GM21529 (cell line): ENCODE data around the gene PTPRN2.

Experiments
- ATAC-seq: cut with Tn5 transposase; IDR thresholded peaks from one replicate; pipeline ENCODE4 v1.9.1; 2021; ENCODE audit not compliant: unreplicated experiment

Gene PTPRN2

DNA sequence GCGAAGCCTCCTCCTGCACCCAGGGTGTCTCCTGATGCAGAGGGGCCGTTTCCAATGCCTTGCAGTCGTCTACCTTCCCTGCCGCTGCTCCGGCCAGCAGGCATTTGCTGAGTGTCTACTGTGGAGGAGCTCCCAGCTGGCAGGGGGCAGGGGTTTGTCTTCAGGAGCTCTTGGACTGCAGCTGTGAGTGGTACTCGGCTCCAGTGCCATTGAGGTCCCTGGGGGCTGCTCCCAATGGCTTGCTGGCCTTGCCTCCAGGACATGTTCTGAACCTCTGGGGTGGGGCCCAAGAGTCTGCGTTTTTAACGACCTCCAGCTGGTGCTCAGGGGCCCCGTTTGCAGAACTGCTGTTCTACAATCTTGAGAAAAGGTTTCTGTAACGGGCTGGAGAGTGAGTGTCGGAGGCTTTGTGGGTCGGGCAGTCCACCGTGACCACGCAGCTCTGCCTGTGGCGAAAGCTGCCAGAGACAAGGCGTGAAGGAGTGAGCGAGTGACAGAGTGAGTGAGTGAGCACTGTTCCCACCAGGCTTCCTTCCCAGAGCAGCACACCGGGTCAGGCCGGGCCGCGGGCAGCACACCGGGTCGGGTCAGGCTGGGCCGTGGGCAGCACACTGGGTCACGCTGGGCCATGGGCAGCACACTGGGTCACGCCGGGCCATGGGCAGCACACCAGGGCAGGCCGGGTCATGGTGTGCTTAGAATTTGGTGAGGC lies 520.2 kb downstream of the PTPRN2 start:
- no peak for ATAC-seq

DNA sequence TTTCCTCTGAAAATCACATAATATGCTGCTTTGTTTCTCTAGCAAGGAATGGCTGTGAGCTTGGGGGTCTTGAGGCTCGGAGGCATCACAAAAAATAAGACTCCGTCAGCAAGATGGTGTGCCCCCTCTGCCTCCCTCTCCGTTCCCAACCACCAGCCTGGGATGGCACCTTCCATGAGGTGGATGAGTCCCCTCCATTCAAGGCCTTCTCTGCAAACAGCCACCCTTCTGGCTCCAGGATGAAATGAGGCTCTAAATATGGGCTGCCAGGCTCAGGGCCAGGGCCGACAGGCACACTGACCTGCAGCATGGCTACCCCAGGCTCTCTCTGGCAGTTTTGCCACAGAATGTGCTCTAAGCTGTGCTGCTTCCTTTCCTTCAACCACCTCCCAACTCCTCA lies 521.5 kb downstream of the PTPRN2 start:
- ATAC-seq, result no peak

- no peak for ATAC-seq
These were observed 522.3 kb downstream of the PTPRN2 start for GRCh38 chr7:158065340-158065739.

GRCh38 chr7:158064631-158065030 lies 523.0 kb downstream of the PTPRN2 start:
- no peak for ATAC-seq

DNA sequence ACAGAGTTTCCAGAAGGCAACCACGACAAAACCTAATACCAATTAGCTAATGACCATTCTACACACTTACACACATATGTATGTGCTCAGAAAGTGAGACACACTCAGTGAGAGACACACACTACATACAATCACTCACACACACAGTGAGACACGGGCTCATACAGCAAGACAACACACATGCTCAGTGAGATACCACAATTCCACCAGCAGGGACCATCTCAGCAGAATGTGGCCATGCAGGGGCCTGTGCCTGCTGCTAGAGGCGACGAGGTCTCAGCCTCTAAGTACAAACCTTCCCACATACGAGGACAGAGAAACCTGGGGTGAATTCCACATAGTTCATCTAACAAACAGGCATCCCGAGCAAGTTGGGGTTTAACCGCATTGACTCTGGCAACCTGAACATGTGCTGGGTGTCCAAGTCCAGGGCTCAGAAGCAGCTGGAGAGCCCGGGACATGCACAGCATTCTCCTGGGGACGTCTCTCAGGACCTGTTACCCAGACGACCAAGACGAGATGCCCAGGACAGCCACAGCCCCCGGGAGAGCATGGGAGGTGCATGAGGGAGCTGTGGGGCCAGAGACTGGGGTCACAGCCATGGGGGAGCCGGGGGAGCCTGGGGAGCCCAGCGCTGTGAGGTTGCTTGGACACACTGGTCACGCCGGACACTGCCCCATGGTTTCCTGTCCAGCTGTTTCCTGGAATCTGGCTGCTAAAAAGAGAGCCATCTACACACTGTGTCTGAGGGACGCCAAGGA lies 523.6 kb downstream of the PTPRN2 start:
- no peak for ATAC-seq

- no peak for ATAC-seq
These were observed 525.0 kb downstream of the PTPRN2 start for GRCh38 chr7:158062661-158063060.

- ATAC-seq, result no peak
These were observed 525.6 kb downstream of the PTPRN2 start for GRCh38 chr7:158061884-158062656.

GRCh38 chr7:158061026-158061630 lies 526.5 kb downstream of the PTPRN2 start:
- ATAC-seq, result no peak

GRCh38 chr7:158060216-158060615 lies 527.4 kb downstream of the PTPRN2 start:
- no peak for ATAC-seq

DNA sequence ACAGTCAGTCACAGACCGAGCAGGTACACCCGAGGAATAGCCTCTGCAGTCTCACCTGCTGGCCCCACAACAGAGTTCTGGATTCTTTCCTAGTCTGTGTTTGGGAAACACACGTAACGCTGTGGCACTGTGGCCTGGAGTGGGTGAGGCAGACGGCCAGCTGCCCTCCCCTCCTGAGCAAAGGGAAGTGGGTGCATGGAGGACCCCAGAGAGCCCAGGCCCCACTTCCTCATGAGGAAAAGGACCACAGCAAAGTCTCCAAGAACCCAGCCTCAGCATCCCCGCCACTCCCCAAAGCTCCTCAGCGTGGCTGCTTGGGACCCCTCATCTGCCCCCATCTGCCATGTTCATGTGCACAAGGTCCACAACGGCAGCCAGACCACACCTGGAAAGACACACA lies 530.2 kb downstream of the PTPRN2 start:
- no peak for ATAC-seq

- no peak for ATAC-seq
These were observed 530.9 kb downstream of the PTPRN2 start for GRCh38 chr7:158056761-158057160.

- ATAC-seq, result no peak
These were observed 531.7 kb downstream of the PTPRN2 start for GRCh38 chr7:158055726-158056510.

DNA sequence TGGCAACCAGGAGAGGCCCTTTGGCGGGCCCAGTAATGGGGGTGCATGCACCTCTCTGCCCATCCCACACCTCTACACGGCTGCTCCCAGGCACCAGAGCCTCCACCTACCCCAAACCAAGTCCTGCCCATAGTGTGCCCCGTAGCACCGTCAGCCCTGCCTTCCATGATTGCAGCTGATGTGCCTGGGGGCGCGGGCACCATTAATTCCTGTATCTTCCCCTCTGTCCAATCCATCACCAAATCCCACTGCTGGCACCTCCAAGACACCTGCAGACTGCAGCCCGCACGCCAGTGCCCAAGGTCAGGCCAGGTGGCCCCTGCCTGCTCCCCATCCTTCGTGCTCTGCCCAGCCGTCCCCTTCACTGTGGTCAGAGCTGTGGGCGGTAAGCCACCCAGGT lies 533.0 kb downstream of the PTPRN2 start:
- no peak for ATAC-seq

- no peak for ATAC-seq
These were observed 533.5 kb downstream of the PTPRN2 start for GRCh38 chr7:158054081-158054480.

- no peak for ATAC-seq
These were observed 534.3 kb downstream of the PTPRN2 start for GRCh38 chr7:158053183-158053915.

DNA sequence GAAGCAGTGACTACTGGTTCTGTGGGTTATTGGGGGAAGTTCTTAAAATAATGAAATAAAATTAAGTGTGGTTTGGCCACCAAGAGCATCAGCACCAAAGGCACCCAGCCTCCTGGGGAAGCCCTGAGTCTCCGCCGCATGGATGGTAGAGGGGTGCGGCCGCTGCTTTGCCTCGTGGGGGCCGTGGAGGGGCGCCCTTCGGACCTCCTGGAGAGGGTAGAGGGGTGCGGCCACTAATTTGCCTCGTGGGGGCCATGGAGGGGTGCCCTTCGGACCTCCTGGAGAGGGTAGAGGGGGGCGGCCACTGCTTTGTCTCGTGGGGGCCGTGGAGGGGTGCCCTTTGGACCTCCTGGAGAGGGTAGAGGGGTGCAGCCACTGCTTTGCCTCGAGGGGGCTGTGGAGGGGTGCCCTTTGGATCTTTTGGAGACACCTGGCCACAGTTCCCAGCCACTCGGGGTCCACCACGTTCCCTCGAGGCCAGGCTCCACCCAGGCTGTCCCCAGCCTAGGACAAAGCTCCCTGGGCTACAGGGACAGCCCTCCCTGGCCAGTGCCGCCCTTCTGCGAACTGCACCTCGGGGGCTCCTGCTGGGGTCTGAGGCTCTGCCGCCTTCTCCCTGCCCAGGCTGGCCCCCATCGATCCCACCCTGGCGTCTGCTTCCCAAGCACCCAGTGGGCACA lies 535.1 kb downstream of the PTPRN2 start:
- ATAC-seq, result no peak

- no peak for ATAC-seq
These were observed 535.8 kb downstream of the PTPRN2 start for GRCh38 chr7:158051776-158052175.

GRCh38 chr7:158050978-158051651 lies 536.5 kb downstream of the PTPRN2 start:
- ATAC-seq, result no peak
